PC-3 (cell line): Measurements from ENCODE around the gene VWA8.

Source experiments
- CTCF ChIP-seq: fragments of 300-600 bp; sonication (generic); conservative IDR thresholded peaks from 2 replicates; pipeline ENCODE4 v1.5.1; 2017; ENCODE audit warnings: antibody characterized with exemption, low read depth, mild to moderate bottlenecking, low read length
- EZH2 ChIP-seq: fragments of 300-600 bp; sonication (generic); IDR thresholded peaks from one replicate; pipeline ENCODE4 v1.6.1; 2017; ENCODE audit warnings: antibody characterized with exemption, mild to moderate bottlenecking, low read length; ENCODE audit not compliant: unreplicated experiment

- no peak for TF ChIP-seq EZH2
- TF ChIP-seq CTCF = no peak
Observed at GRCh38 chr13:41552031-41552430, 408.9 kb downstream of the VWA8 start.
